HG03432 (cell line): ENCODE results near the gene ESR2.

ENCODE experiments used
- ATAC-seq: cut with Tn5 transposase; IDR thresholded peaks from one replicate; pipeline ENCODE4 v1.9.1; 2021; ENCODE audit warnings: mild to moderate bottlenecking, moderate library complexity; ENCODE audit not compliant: unreplicated experiment

Gene ESR2

DNA sequence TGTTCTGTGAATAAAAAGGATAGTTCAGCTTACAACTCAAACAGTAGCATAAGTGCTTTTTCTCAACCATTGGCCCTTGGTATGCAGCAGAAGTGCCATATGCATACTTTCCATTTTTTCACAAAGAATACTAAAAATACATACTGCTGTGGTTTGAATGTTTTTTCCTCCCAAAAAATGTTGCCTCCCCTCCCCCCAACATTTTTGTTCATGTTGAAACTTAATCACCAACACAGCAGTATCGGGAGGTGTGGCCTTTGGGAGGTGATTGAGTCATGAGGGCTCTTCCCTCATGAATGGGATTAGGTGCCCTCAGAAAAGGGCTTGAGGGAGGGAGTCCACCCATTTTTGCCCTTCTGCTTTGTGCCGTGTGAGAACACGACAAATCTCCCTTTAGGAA, 198.6 kb downstream of the ESR2 start:
- no peak for ATAC-seq

DNA sequence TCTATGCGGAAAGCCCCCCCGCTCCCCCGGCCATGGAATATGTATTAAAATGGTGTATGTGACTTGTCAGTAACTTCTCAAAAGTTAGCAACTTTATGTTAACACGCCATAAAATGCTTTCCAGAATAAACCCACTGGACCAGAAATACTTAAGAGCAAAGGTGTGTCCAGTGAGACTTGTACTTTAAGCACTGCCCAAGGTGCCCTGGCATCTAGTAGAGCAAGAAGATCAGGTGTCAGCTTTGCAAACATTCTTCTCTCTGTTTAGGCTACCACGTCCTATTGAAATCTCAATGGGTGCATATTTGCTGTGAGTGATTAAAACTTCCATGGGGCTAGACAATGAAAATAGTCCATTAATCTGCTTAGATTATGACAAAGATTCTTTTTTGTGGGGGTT, 201.2 kb downstream of the ESR2 start:
- ATAC-seq, result no peak

DNA sequence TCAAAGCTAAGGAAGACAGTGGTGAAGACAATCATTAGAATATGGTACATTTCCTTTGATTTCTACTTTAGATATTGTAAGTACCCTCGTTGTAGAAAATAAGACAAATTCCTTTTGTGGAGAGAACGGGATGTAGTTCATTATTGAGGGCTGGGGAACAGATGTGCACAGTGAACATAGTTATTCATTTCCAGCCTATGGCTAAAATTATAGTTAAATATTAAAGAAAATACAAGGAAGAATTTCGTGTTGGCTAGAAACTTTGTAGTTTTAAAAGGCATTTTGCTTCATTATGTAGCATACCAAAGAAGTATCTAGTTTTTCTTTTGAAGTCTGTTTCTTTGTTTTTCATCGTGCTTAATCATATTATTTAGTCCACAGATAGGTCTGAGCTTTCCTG, 201.8 kb downstream of the ESR2 start:
- ATAC-seq, result no peak

DNA sequence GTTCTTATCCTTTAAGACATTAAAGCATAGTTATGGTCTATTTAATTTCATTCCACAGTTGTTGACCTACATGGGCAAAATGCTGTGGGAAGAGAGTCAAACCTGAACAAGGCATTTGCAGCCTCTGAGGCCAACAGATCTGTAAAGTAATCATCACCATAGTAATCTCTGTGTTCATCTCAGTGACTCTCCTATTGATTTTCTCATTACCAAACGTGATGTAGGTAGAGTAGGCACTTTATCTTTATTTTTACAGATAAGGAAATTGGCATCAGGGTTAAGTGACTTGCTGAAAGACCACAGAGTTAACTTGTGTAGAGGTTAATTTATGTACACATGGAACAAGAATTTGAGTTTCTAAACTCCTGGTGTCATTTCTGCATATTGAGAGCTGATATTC, 203.0 kb downstream of the ESR2 start:
- no peak for ATAC-seq

DNA sequence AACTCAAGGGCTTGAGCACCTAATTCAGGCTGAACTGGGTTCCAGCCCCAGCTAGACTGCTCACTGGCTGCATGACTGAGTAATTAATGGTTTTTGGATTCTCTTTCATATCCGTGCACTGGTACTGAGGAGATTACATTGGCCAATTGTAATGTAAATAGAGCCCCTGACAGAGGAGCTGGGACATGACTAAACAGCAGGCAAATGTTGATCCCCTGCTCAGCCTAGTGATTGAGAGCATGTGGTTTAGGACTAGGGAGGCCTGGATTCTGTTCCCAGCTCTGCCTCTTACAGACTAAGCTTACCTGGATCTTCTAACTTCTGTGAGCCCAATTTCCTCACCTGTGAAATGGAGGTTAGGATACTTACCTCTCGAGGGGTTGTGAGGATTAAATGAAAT, 204.3 kb downstream of the ESR2 start:
- ATAC-seq, result no peak

DNA sequence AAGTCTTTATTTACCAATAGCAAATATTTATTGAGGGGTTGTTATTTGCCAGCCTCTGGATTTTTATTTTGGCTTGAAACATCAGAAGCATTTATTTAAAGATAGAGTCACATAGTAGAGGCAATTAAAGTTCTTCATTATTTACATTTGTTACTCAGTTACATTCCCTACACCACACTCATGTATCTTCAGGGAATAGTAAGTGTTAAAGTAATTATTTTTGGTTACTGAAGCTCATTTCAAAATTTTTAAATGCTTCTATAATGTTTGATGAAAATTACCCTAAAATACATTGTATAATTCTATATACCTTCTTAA, 205.6 kb downstream of the ESR2 start:
- ATAC-seq, result no peak

DNA sequence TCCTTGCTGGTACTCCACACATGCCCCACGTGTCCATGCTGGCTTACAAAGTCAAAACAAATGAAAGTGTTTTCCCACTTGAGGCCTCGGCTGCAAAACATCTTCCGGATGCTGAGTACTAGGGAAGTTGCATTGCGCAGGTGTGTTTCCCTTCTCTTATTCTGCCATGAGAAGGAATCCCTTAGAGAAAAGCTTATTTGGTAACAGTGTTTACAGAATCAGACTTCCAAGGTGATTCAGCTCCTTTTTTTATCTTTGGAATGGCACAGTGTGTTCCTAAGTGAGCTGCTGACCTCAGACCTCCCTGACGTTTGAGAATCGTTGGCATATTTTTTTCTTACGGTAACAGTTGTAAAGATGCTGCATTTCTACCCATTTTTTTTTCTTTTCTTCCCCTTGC, 211.3 kb downstream of the ESR2 start:
- no peak for ATAC-seq

DNA sequence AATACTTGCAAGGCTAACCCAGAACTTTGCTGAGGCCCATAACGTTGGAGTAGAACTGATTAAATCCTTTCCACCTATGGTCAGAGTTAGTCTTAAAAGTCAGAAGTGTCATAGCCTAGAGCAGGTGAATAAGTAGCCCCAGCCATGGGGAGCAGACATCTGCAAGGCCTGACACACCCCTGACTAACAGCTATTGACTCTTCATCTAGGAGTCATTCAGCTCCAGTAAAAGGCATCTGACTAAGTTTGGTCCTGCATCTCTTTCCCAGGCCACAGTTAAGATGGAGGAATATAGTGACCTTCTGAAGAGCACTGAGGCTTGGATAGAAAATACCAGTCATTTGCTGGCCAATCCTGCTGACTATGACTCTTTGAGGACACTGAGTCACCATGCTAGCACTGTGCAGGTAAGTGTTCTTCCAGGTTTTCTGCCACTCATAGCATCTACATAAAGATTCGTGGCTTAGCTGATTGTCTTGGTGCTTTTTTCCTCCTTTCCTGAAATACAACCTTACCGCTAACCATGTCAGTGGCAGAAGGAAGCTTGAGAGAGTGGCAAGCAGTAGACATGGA, 212.9 kb downstream of the ESR2 start:
- no peak for ATAC-seq

DNA sequence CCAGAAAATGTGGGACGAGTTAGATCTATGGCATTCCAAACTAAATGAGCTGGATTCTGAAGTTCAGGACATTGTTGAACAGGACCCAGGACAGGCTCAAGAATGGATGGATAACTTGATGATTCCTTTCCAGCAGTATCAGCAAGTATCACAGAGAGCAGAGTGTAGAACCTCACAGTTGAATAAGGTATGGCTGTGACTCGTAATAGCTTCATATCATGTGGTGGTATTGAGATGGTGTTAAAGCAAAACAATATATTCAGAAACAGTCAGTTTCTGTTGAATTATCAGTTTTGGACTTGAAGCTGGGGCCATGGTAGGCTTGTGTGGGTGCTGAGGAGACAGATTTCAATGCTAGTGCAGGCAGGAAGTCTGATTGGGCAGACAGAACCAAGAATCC, 213.7 kb downstream of the ESR2 start:
- ATAC-seq, result no peak

DNA sequence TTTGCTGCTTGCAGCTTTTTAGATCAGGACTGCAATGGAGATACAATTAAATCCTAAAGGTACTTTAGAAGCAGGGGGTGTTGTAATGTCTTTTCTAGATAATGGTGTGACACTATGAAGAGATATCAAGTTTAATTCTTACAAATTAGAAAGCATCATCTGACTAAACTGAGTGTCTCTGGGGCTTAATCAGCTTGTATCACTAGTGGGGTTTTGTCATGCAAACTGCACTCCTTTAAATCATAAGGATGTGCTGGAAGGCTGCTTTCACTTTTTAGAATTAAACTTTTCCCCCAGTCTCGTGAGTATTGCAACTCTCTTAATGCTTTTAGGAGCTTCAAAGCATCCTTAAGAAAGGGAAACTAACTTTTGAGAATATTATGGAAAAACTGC, 218.6 kb downstream of the ESR2 start:
- no peak for ATAC-seq

DNA sequence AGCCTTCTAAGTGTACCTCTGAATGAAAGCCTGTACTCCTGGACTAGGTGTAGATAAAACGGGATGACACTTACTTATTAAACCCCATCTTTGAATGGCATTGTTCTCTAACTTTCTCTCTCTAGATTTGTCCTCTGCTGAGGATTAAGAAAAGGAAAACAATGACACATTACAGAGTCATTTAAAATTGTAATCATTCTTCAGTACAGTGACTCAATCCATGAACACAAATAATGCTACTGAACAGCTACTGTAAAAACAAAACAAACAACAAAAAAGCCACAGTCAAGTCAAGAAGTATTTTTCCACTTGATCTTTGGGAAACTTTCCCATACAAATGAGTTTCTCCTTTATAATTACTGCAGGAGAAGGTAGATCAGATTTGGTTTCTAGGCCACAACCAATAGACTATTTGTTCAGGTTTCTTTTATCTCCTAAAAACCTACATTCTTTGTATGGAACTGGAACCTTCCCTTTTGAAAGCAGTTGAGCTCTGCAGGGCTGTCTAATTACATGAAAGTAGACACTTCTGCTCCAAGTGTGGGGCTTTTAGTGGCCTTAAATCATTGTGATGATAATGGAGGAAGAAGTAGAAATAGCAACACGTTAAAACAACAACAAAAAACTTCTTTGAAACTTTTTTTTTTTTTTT, 219.1 kb downstream of the ESR2 start:
- ATAC-seq, result no peak

DNA sequence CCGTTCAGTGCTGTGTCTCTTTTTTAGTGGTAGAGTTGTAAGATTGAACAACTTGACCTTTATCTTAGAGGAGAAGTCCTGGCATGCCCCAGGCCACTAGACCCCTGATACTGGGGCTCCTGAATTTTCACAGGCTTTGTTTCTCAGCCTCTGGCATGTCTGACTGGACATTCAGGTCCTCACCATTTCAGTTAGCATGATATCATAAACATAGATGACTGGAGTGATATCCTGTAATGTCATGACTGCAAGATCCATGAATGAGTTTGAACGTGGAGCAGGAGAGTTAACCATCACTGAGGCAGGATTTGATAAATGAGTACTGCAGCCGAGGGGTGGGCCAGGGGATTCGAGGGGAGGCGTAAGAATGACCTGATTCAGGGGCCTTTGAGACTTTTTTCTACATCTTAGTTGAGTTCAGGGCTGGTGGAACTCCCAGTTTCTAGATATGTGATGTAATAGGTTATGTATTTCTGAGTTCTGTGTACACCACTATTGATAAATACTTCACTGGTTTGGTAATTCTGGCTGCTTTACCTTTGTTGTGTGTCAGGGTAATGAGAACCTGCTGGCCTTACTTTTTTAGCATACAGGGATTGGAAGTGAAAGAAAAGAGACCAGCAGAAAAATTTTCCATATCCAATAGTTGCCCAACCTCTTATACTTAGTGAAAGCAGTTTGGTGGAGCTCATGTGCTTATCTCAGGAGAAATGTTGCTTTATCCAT, 224.4 kb downstream of the ESR2 start:
- no peak for ATAC-seq

DNA sequence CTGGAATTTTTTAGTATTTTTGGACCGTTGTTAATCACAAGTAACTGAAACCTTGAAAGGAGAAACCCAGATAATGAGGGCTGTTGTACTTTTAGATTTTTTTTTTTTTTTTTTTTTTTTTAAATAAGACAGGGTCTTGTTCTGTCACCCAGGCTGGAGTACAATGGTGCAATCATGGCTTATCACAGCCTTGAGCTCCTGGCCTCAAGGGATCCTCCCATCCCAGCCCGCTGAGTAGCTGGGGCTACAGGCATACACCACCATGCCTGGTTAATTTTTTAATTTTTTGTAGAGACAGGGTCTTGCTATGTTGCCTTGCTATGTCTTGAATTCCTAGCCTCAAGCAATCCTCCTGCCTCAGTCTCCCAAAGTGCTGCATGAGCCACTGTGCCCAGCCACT, 229.7 kb downstream of the ESR2 start:
- no peak for ATAC-seq

DNA sequence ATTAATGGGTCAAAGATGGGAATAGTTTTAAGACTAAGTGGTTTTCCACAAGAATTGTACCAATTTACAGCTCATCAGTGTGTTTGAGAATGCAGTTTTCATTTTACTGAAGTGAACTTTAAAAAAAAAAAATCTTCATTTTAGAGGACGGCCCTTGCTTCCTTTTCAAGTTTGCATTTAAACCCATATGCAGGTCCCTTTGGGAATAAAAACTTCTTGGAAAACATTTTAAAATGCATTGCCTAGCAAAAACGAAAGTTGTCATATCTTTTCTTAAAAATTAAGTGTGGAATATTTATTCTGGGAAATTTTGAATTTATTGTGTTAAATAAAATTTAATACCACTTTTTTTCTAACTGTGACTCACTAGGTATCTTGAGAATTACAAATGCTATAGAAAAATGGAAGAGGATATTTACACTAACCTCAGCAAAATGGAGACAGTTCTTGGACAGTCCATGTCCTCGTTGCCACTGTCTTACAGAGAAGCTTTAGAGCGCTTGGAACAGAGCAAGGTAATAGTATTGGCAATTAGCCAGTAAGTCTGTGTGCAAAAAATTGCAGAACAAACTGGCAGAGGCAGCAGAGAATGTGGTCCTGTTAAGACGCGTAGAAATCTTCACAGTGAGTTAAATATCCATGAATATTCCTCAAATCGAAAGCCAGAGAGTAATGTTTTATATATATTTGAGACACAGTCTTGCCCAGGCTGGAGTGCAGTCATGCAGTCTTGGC, 231.6 kb downstream of the ESR2 start:
- ATAC-seq, result no peak

DNA sequence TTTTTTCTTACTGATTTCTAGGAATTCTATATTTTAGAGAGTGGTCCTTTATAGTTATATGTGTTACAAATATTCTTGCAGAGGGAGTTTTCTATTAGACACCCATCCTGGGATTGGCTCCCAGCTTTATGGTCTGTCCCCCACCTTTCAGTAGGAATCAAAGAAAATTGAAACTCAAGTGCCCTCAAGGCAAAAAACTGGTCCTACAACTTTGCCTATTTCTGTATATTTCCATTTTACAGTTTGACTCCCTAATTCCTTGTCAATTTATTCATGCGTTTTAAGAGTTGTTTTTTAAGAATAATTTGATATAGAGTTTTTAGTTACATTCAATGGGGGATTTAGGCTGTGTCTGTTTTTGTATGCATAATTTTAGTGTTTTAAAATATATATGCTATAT, 232.5 kb downstream of the ESR2 start:
- ATAC-seq, result no peak

DNA sequence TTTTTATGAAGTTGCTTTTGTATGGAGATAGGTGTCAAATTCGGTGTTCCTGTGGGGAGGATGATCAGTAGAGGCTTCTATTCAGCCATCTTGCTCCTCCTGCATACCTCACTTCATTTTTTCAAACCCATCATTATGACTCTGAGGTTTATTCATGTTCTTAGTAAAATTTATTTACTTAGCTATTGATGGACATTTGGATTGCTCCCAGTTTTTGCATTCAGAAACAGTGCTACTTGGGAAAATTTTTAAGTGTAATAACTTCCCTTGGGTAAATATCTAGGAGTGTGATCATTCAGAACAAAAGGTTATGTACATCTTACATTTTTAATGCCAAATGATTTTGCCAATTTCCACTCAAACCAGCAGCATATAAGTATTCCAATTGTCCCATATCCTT, 233.1 kb downstream of the ESR2 start:
- no peak for ATAC-seq

DNA sequence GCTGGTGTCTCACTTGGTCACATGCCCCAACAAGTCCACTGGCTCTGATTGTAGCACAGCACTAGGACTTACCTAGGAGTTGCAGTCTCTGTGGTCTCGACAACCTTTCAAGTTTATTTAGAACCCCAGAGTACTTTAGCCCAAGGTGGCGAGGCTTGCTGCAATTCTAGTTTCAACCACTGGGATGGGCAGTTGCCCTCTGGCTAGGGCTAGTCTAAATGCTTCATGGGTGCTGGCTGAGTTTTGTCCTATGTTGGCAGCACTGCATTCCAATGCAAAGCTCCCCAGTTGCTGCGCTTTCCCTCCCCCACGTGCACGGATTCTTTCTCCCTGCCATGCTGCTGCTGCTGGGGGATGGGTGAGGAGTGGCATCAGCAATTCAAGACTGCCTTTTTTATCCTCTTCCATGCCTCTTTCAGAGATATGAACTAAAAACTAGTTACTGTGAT, 233.5 kb downstream of the ESR2 start:
- ATAC-seq, result no peak

DNA sequence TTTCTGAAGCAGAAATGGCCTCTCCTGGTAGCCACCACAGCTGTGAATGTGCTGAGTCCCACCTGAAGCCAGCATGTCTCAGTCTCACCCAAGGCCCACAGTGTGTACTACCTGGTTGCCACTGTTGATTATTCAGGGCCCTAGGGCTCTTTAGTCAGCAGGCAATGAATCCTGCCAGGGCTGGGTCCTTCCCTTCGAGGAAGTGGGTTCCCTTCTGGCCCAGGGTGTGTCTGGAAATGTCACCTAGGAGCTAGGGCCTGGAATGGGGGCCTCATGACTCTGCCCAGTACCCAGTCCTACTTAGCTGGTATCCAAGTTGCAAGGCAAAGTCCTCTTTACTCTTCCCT, 234.0 kb downstream of the ESR2 start:
- no peak for ATAC-seq

DNA sequence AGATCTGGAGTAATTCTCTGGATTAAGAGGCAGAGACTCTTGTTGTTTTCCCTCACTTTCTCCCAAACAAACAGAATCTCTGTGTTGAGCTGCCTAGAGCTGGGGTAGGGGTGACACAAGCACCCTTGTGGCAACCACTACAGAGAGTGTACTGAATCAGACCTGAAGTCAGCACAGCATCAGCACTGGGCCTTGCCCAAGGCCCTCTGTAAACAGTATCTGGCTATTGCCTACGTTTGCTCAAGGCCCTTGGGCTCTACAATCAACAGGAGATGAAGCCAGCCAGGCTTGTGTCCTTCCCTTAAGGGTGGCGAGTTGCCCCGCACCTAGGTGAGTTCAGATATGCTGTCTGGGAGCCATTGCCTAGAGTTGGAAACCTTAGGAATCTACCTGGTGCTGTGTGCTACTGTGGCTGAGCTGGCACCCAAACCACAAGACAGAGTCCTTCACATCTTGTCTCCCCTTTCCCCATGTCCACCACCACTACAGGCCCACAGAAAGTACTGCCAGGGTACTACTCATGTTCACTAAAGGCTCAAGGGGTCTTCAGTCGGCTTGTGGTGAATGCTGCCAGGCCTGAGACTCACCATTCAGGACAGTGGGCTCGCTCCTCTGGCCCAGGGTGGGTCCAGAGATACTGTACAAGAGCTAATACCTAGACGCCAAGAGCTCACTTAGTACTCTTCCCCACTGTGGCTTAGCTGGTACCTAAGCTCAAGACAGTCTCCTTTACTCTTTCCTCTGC, 234.5 kb downstream of the ESR2 start:
- no peak for ATAC-seq

DNA sequence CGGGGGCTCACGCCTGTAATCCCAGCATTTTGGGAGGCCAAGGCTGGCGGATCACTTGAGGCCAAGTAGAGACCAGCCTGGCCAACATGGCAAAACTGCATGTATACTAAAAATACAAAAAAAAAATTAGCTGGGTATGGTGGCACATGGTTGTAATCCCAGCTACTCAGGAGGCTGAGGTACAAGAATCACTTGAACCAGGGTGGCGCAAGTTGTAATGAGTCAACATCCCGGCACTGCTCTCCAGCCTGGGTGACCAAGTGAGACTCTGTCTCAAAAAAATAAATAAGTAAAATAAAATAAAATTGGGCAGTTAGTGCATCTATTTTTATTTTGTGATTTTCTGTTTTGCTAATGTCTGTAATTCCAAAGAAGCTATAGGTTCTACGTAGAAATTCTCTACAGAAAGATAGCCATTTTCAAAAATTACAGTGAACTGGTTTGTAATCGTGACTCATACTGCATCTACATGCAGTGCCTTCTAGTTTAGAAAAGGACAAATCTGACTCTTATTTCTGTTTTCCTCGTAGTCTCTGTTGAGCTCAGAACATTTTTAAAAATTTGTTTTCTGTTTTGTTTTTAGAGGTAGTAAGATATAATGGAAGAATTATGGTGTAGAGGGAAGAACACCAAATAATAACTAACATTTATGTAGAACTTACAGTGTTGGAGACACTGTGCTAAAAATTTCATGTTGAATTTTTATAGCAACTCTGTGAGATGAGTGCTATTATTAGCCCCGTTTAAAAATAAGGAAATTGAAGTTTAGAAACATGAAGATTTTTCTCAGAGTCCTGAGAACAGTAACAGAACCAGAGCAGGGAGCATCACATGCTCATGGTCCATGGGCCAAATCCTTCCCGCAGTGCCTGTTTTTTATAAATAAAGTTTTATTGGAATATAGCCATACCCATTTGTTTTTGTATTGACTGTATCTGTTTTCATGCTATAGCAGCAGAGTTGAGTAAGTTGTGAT, 240.2 kb downstream of the ESR2 start:
- no peak for ATAC-seq
